ENCODE measurements around the gene ARHGAP42. TPM values are rescaled to one million over a fixed set of nuclear protein-coding genes. Genes with fewer than 3 reads are reported as not detected.
A peak's percentile ranks its signal among the peaks of the same experiment; 100 is the strongest.

ARHGAP42 gene
- total and polyA plus RNA-seq, 10 of the 15 experiments (the other 5 are each of a cell fraction or from before 2014, with no cell fraction given), result 1.8 to 6.3 (median 3.2) TPM

- no peak for ATAC-seq
- H3K79me2 ChIP-seq (ENCODE audit: control insufficient read depth, insufficient read depth, low read length), result no peaks in the 10 kb centered on the region
- intact Hi-C loops (cut with micrococcal nuclease; ENCODE audit: unreplicated experiment) (no loop called here), in situ Hi-C loops (cut with MboI) (no loop called here)
- RAD21 ChIA-PET (ENCODE audit: unreplicated experiment), result interaction anchor here (1.0 kb wide), 1 partner anchor 284 kb away, joined by 3 read pairs; no protein-coding TSS in a partner anchor
- no peak for FAIRE-seq
- CTCF ChIA-PET, result interaction anchor here (1.7 kb wide), 1 partner anchor 284 kb away, joined by 4 read pairs; no protein-coding TSS in a partner anchor
- no peaks in the 10 kb centered on the region for H4K20me1 ChIP-seq (ENCODE audit: control insufficient read depth, insufficient read depth)
- SMC1A ChIA-PET (ENCODE audit: uncharacterized antibody, unreplicated experiment), result no interaction called here
- H3K36me3 ChIP-seq (ENCODE audit: control insufficient read depth in 2 of 2, insufficient read depth in 2 of 2, low read length in 1 of 2), result no peaks in the 10 kb centered on the region
- no peaks in the 10 kb centered on the region for H3K27me3 ChIP-seq (replicated peaks in 1 of 2; ENCODE audit: control insufficient read depth in 2 of 2, insufficient read depth in 2 of 2, low read length in 1 of 2)
- H3K27ac ChIP-seq (ENCODE audit: control insufficient read depth, insufficient read depth), result no peak overlapping the region
- H3K9ac ChIP-seq (ENCODE audit: control insufficient read depth, insufficient read depth, low read length), result no peak overlapping the region
- WGBS (ENCODE audit: insufficient coverage, insufficient replicate concordance, low lambda C conversion rate, missing lambda C conversion rate), result 25% methylated on average over 3 of the region's 3 CpGs
- TF ChIP-seq NR2F1 (conservative IDR thresholded peaks at IDR 0.05) (no peak), CEBPB (IDR thresholded peaks at IDR 0.05; ENCODE audit: borderline replicate concordance in 1 of 2, low read depth in 2 of 2, low read length in 2 of 2) (no peak), PAX5 (IDR thresholded peaks at IDR 0.05; ENCODE audit: borderline replicate concordance, low read depth, low read length) (no peak)
- H3K4me1 ChIP-seq (ENCODE audit: control insufficient read depth, insufficient read depth, low read length), result peaks cover 2% of the 10 kb centered on the region; the same call in 1 of the 2 replicates
- no peak overlapping the region for H2AFZ ChIP-seq (ENCODE audit: control insufficient read depth, low read depth, low read length)
- no TSS peak for BruUV-seq (replicated peaks)
- DNase-seq (ENCODE audit: low read depth, low spot score), result no peak
- H3K4me3 ChIP-seq, result no peak overlapping the region
- H3K9me3 ChIP-seq (replicated peaks; ENCODE audit: control insufficient read depth, insufficient read depth, low read length), result peaks cover 2% of the 10 kb centered on the region; the same call in 1 of the 3 replicates
- no peak overlapping the region for H3K4me2 ChIP-seq (ENCODE audit: control insufficient read depth, insufficient read depth)
- POLR2A ChIA-PET, result no interaction called here
Measured at GRCh38 chr11:100861212-100861611, 174.1 kb downstream of the ARHGAP42 start.

GRCh38 chr11:100863080-100863581 lies 176.0 kb downstream of the ARHGAP42 start:
- peak; percentile 49 for DNase-seq (ENCODE audit: low read depth, low spot score)
- peak; percentile 54 for FAIRE-seq
- in situ Hi-C loops (cut with MboI) (no loop called here), intact Hi-C loops (cut with micrococcal nuclease; ENCODE audit: unreplicated experiment) (loop anchor here (2.0 kb wide), 1 partner anchor 68 kb away; no protein-coding TSS in a partner anchor)
- no peak overlapping the region for H3K9ac ChIP-seq (ENCODE audit: control insufficient read depth, insufficient read depth, low read length)
- H3K27me3 ChIP-seq (replicated peaks in 1 of 2; ENCODE audit: control insufficient read depth in 2 of 2, insufficient read depth in 2 of 2, low read length in 1 of 2), result no peaks in the 10 kb centered on the region; a peak in 1 of 4 replicates
- no peak overlapping the region for H3K4me2 ChIP-seq (ENCODE audit: control insufficient read depth, insufficient read depth)
- no peak overlapping the region for H3K27ac ChIP-seq (ENCODE audit: control insufficient read depth, insufficient read depth)
- ChIA-PET RAD21 (ENCODE audit: unreplicated experiment) (no interaction called here), SMC1A (ENCODE audit: uncharacterized antibody, unreplicated experiment) (no interaction called here), POLR2A (no interaction called here), CTCF (interaction anchor here (1.2 to 1.7 kb wide), 2 partner anchors 8 to 286 kb away, joined by 3 to 4 read pairs; no protein-coding TSS in a partner anchor)
- H3K9me3 ChIP-seq (replicated peaks; ENCODE audit: control insufficient read depth, insufficient read depth, low read length), result peaks cover 2% of the 10 kb centered on the region; the same call in 1 of the 3 replicates
- H3K4me3 ChIP-seq, result no peak overlapping the region
- H2AFZ ChIP-seq (ENCODE audit: control insufficient read depth, low read depth, low read length), result peak overlapping the region; percentile 17; the same call in 1 of the 2 replicates
- ATAC-seq, result peak; percentile 85
- peaks cover 7% of the 10 kb centered on the region for H3K4me1 ChIP-seq (ENCODE audit: control insufficient read depth, insufficient read depth, low read length)
- 70% methylated on average over 2 of the region's 2 CpGs for WGBS (ENCODE audit: insufficient coverage, insufficient replicate concordance, low lambda C conversion rate, missing lambda C conversion rate)
- no peak for TF ChIP-seq CHD4 (IDR thresholded peaks at IDR 0.05)
- peak; percentile 50 for TF ChIP-seq RUNX3 (IDR thresholded peaks at IDR 0.05; ENCODE audit: low read length)
- 0 out of 2 replicates have a peak, but pooled peaks have one; percentile 17 for TF ChIP-seq NFIC (IDR thresholded peaks at IDR 0.05; ENCODE audit: low read depth, low read length)
- no peaks in the 10 kb centered on the region for H3K79me2 ChIP-seq (ENCODE audit: control insufficient read depth, insufficient read depth, low read length)
- BruUV-seq (replicated peaks), result no TSS peak
- H4K20me1 ChIP-seq (ENCODE audit: control insufficient read depth, insufficient read depth), result no peaks in the 10 kb centered on the region
- no peaks in the 10 kb centered on the region for H3K36me3 ChIP-seq (ENCODE audit: control insufficient read depth in 2 of 2, insufficient read depth in 2 of 2, low read length in 1 of 2)

All from GM12878 (cell line).